HG03460 (cell line): ENCODE results near the gene SEC11A.
"Not testable (repeated sequence)": the region's sequence is repeated elsewhere in the genome, so short reads cannot be mapped to it uniquely, and the experiment has no call there.

Experiments used
- ATAC-seq: cut with Tn5 transposase; IDR thresholded peaks from one replicate; pipeline ENCODE4 v1.9.1; 2021; ENCODE audit not compliant: unreplicated experiment

The SEC11A gene

GRCh38 chr15:84740691-84741090 is 24.8 kb upstream of the SEC11A start:
- ATAC-seq = no peak

GRCh38 chr15:84737005-84737404 is 21.1 kb upstream of the SEC11A start:
- no peak for ATAC-seq

DNA sequence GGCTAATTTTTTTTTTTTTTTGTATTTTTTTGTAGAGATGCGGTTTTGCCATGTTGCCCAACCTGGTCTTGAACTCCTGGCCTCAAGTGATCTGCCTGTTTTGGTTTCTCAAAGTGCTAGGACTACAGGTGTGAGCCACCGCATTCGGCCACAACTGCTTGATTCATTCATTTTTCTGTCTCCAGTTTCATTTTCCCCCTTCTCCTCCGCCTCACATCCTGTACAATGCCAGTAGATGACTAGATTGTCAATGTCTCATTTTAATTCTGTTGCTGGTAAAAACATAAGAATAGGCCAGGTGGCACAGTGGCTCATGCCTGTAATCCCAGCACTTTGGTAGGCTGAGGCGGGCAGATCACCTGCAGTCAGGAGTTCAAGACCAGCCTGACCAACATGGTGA is 20.4 kb upstream of the SEC11A start:
- peak; percentile 48 for ATAC-seq

- peak; percentile 34 for ATAC-seq
Measured at GRCh38 chr15:84735480-84736061, 19.6 kb upstream of the SEC11A start.

GRCh38 chr15:84734794-84735479 is 19.0 kb upstream of the SEC11A start:
- peak; percentile 55 for ATAC-seq

DNA sequence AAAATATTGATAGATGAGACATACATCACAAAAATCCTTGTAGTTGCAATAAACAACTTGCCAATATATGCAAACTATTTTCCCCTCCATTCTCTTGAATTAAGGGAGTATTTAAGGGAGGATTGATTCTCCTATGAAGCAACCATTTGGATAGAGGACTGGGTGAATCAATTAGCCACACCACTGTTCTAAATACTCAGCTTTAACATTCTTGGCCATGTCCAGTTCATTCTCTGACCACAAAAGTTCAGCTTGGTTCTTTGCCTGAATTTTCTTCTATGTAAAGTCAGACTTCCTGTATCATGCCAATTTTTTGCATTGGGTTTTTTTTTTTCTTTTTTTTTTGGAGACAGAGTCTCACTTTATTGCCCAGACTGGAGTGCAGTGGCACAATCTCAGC is 15.8 kb upstream of the SEC11A start:
- ATAC-seq = no peak

GRCh38 chr15:84727429-84727828 is 11.5 kb upstream of the SEC11A start:
- no peak for ATAC-seq

GRCh38 chr15:84725001-84725491 is 9.1 kb upstream of the SEC11A start:
- peak; percentile 71 for ATAC-seq

- ATAC-seq = no peak
Measured at GRCh38 chr15:84722628-84723027, 6.7 kb upstream of the SEC11A start.

DNA sequence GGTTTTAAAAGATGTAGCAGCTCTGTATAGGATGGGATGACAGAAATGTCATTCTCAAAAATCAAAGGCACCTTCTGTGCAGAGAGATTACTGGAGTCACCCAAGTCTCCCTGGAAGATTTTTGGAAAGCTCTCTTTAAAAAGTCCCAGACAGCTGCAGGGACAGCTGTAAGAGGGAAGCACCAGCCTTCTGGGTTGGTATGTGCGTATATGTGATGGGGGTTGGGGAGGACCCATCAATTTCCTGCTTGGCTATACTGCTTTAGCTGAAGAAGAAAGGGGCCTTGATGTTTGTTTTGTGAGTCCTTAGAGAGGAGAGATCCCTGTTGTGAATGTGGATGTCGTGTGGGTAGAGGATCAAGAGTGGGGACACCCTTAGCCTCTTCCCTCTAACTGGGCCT is 5.4 kb upstream of the SEC11A start:
- ATAC-seq = no peak

- no peak for ATAC-seq
Measured at GRCh38 chr15:84715441-84716035, 401 bp downstream of the SEC11A start.

DNA sequence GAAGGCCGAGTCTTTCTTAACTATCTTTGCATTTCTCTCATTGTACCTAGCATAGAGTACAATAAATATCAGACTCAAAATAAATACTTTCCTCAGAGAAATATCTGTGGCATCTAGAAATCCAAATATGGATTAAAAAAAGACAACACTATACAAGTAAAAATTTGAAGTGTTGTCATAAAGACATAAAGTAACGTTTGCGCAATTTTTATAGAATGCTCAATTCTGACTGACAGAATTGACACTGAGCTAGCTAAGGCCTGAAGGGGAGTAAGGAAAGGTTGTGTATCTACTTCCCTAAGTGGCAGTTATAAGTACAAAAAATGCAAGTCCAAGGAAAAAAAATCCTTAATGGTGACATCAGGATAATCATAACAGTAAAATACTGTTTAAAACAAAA is 1.1 kb downstream of the SEC11A start:
- ATAC-seq = no peak

- no peak for ATAC-seq
Measured at GRCh38 chr15:84714372-84714771, 1.6 kb downstream of the SEC11A start.

DNA sequence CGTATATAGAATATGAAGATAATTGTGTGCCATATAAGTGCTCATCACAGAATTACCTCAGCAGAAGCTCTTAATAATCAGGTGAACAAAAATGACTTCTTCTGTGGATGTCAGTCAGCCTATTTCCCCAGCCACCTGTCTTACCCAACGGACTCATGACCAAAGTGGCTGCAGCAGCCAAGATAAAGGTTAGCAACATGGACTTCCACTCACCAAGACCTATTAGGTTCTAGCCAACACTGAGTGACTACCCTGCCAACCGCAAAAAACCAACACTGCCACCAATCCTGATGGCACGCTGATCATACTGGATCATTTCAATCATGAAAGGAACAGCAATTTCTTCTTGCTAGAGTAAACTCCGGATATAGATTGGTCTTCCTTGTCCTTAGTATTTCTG is 12.1 kb downstream of the SEC11A start:
- no peak for ATAC-seq

DNA sequence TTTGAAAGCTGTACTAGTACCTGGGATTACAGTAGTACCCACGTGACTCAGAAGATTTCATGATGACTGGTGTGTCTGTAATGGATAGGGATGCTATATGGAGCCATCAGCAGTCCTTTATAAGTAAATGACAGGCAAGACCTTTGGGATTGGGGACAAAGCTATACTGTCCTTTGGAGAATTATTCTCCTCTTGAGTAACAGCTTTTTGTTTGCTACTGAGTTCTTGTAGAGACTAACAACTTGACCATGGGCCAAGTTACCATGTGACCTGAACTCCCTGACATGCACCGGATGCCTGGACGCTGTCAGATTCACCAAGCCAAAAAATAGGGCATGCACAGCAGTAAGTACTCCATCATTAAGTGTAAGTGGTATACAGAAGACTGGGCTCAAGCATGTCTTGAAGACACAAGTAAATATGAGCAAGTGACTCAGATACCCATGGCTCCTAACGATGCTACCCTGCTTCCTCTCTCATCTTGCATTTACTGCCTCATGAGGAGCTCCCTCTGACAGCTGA is 12.9 kb downstream of the SEC11A start:
- no peak for ATAC-seq

DNA sequence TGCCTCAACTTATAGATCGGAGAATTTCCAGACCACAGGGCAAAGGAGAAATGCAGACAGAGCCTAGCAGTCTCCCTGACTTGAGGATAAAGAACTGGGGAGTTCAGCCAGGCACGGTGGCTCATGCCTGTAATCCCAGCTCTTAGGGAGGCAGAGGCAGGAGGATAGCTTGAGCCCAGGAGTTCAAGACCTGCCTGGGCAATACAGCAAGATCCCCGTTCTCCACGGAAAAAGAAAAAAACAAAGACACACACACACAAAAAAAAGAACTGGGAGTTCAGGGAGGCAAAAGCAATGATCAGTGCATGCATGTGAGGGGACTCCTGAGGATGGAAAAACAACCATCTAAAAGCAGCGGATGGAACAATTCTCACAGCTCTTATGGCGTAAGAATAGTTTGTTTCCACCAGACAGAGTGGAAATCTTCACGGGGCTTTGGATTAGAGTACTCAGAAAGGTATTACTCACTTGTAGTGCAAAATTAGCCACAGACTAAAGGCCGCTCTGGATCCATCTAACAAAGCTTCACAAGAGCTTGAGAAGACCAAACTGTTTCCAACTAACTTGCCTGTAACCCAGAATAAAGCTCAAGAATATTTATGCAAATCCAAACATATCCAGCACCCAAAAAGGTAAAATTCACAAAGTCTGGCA is 16.3 kb downstream of the SEC11A start:
- ATAC-seq = no peak

DNA sequence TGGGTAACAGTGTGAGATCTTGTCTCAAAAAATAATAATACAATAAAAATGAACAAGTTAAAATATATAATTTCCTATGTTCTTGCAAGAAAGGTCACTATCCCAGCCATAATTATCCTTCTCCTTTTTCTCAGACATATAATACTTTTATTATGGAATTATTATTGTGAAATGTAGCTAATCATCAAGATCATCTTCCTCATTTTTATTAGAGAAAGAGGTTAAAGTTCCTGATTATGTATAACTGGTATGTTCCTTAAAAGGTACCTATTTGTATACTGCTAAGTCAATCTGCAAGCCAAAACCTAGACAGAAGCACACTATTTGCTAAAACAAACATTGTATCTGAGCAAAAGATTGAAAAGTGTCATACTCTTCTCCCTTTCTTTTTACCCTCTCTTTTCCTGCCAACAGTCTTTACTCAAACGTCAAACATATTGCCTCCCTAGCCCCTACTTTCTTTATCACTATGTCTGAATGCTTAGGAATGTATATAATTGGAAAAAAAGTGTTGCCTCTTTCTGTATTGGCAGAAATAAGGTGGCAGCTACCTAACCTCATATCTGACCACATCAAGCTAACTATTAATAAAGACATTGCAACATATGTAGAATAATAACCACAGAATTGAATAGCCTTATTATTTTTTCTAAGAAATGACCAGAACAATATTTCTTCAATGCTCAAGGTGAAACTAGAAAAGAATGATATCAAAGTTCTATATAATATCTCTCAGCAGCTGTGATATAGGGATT is 18.5 kb downstream of the SEC11A start:
- ATAC-seq = no peak

DNA sequence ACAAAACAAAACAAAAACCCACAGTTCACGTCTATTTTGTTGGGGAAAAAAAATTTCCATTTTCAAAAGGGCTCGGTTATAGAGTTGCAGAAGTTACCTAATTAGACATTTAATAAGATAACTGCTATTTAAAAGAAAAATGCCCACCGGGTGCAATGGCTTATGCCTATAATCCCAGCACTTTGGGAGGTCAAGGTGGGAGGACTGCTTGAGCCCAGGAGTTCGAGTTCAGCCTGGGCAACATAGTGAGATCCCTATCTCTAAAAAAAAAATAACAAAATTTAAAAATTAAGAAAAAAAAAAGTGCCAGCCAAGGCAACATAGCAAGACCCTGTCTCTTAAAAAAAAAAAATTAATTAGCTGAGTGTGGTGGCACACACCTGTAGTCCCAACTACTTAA is 19.2 kb downstream of the SEC11A start:
- ATAC-seq = no peak

DNA sequence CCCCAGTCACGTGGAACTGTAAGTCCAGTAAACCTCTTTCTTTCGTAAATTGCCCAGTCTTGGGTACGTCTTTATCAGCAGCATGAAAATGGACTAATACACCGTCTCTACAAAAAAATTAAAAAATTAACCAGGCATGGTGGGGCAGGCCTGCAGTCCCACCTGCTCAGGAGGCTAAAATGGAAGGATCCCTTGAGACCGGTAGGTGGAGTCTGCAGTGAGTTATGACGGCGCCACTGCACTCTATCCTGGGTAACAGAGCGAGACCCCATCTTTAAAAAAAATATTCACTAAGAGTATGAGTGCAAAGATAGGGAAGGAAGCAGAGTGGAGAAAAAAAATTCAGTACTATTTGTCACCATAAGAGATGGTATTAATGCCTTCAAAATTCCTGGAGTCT is 25.6 kb downstream of the SEC11A start:
- ATAC-seq = no peak

- no peak for ATAC-seq
Measured at GRCh38 chr15:84689858-84690257, 26.1 kb downstream of the SEC11A start.

- ATAC-seq = not testable (repeated sequence)
Measured at GRCh38 chr15:84686446-84686845, 29.5 kb downstream of the SEC11A start.
